Omental fat pad (tissue), 4 donors: ENCODE data around the gene CAMK2B. TPM values are rescaled to one million over a fixed set of nuclear protein-coding genes. Genes with fewer than 3 reads are reported as not detected.

Source experiments
- ATAC-seq: fragments of 150-250 bp; one replicate; pipeline ENCODE4 v1.9.1; 2016; ENCODE audit warnings: mild to moderate bottlenecking, moderate library complexity; ENCODE audit not compliant: low FRiP score
- DNase-seq: peaks from one replicate; pipeline ENCODE4 v3.0.0-alpha.2; 2019; ENCODE audit warnings: low spot score
- CTCF ChIP-seq, 3 donors: fragments of 450-650 bp; IDR thresholded peaks; one replicate each; pipeline ENCODE4 v1.5.1; 2016 to 2017; ENCODE audit warnings: antibody characterized with exemption in 3 of 3, mild to moderate bottlenecking in 3 of 3, moderate library complexity in 2 of 3
- total RNA-seq, 4 donors: library from RNA; depleted of rRNA; stranded (reverse); fragments of >200 nt; gene quantifications; one replicate each; pipeline ENCODE4 v1.1.0, GENCODE V29; 2016

CAMK2B gene
- total RNA-seq, 4 donors from 2014 or later, result 0.48 TPM; not detected in 3

DNA sequence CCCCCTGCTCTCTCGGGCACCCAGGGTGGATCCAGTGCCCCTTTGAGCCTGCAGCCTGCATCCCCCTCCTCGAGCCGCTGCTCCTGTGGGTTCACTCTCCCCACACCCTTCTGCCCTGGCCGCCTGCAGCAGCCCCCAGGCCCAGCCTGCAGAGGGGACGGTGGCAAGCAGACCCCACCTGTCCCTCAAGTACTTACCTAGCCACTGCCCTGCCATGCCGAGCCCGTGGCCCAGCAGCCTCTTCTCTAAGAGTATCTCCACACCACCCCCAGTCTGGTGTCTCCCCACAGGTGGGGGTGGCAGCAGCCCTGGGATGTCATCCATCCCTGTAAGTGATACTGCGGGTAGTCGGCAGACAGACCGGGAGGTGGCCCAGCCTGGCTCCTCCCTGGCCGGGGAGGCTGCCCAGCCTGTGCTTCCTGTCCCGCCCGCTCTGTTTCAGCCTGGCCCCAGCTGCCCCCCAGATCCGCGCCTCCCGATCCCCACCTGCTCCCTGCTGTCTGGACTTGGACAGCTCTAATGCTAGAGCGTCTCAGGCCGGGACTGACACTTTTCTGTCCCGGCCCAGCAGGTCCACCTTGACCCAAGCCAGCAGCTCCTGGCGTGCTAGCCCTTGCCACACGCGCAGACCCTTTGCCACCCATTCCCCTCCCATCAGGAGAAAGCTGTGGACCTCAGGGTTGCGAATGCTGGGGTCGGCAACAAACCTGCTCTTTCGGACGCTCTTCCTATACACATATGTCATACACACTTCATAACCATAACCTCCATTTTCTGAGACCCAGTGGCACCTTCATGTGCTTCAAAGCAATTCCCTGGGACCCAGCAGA lies 99.6 kb downstream of the CAMK2B start:
- DNase-seq, result no peak
- no peak for ATAC-seq
- no peak for TF ChIP-seq CTCF (IDR thresholded peaks at IDR 0.05)

GRCh38 chr7:44224974-44225565 lies 100.3 kb downstream of the CAMK2B start:
- ATAC-seq, result no peak
- DNase-seq, result no peak
- TF ChIP-seq CTCF (IDR thresholded peaks at IDR 0.05), result no peak

GRCh38 chr7:44224080-44224973 lies 101.1 kb downstream of the CAMK2B start:
- DNase-seq (no peak), ATAC-seq (no peak)
- no peak for TF ChIP-seq CTCF (IDR thresholded peaks at IDR 0.05)

GRCh38 chr7:44223362-44224079 lies 101.9 kb downstream of the CAMK2B start:
- ATAC-seq, result no peak
- no peak for DNase-seq
- no peak for TF ChIP-seq CTCF (IDR thresholded peaks at IDR 0.05)

DNA sequence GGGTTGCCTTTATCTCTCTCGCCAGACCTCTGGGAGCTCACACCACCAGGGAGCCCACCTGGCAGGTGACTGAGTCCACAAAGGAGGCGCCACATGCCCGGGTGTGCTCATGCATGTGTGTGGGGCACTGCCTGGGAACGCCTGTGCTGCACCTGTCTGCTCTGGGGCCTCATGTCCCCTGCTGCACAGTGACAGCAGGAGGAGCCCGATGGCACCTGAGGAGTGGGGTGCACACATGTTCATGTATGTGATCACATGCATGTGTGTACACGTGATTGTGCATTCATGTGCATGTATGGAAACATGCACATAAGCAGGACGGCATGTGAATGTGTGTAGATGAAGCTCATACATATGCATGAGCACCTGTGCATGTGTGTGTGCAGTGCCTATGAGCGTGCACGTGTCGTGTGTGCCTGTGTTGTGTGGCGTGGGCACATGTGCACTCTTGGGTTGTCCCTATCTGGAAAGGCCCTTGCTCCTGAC lies 102.6 kb downstream of the CAMK2B start:
- TF ChIP-seq CTCF (IDR thresholded peaks at IDR 0.05), result no peak
- DNase-seq, result no peak
- ATAC-seq, result no peak

- no peak for TF ChIP-seq CTCF (IDR thresholded peaks at IDR 0.05)
- ATAC-seq (no peak), DNase-seq (no peak)
Observed at GRCh38 chr7:44222074-44222473, 103.3 kb downstream of the CAMK2B start.
